Activated T-helper 1 cell treated with anti-CD3 and anti-CD28 coated beads, Interleukin-12 subunit alpha, Interleukin-12 subunit beta, Interleukin-2, Interleukin-4 antibody, amounts not matched to agents 30 ng/mL and 10 ng/mL and 1 ng/mL, durations not matched to agents 14 hours and 24 hours and 36 hours (primary cell): ENCODE measurements around the gene FOXO4. TPM values are rescaled to one million over a fixed set of nuclear protein-coding genes. Genes with fewer than 3 reads are reported as not detected.

Experiments used
- total RNA-seq: library from RNA; stranded (reverse); gene quantifications from 2 replicates; pipeline ENCODE4 v1.2.3, GENCODE V29; 2022

Gene FOXO4
- total RNA-seq, 1 donor from 2014 or later: 11.9 TPM

Other genes starting within 250 kb of the FOXO4 start
- 0.12 TPM in 1 of 2 replicates, not detected in the other for gene TEX11, start 187.1 kb upstream of the FOXO4 start, total RNA-seq
- not detected in 2 replicates for gene SLC7A3, start 164.8 kb upstream of the FOXO4 start, total RNA-seq
- 47.9 and 51.9 TPM in 2 replicates for gene SNX12, start 27.5 kb upstream of the FOXO4 start, total RNA-seq
- gene CXorf65, start 10.9 kb downstream of the FOXO4 start, total RNA-seq: 17.1 and 21.2 TPM in 2 replicates
- 375 and 397 TPM in 2 replicates for gene IL2RG, start 15.7 kb downstream of the FOXO4 start, total RNA-seq
- 59.9 and 65.4 TPM in 2 replicates for gene MED12, start 22.7 kb downstream of the FOXO4 start, total RNA-seq
- 1.1 and 1.6 TPM in 2 replicates for gene NLGN3, start 49.0 kb downstream of the FOXO4 start, total RNA-seq
- not detected in 2 replicates for gene GJB1, start 127.4 kb downstream of the FOXO4 start, total RNA-seq
- gene ZMYM3, start 158.3 kb downstream of the FOXO4 start, total RNA-seq: 12.6 and 13.2 TPM in 2 replicates
- gene NONO, start 187.8 kb downstream of the FOXO4 start, total RNA-seq: 512 and 546 TPM in 2 replicates
- 4.9 and 7.0 TPM in 2 replicates for gene ITGB1BP2, start 205.9 kb downstream of the FOXO4 start, total RNA-seq